GM23338 (cell line): ENCODE results near the gene MYH14. TPM values are rescaled to one million over a fixed set of nuclear protein-coding genes. Genes with fewer than 3 reads are reported as not detected.

Experiments used
- ATAC-seq: fragments of 200-7000 bp; cut with Tn5 transposase; 3 replicates; pipeline ENCODE4 v1.9.1; 2020
- DNase-seq: peaks from one replicate; pipeline ENCODE4 v3.0.0-alpha.2; 2015; ENCODE audit warnings: low spot score
- H2AFZ ChIP-seq: fragments of 200-600 bp; sonication (generic); 2 replicates; pipeline ENCODE4 v1.8.0; 2016; ENCODE audit warnings: antibody characterized with exemption, mild to moderate bottlenecking, moderate library complexity
- H3F3A ChIP-seq: fragments of 200-600 bp; sonication (generic); replicated peaks from 2 replicates; pipeline ENCODE4 v1.8.0; 2017; ENCODE audit warnings: antibody characterized with exemption, mixed run types, low read depth
- H3K27ac ChIP-seq: fragments of 200-600 bp; sonication (generic); 2 replicates; pipeline ENCODE4 v1.6.1; 2016; ENCODE audit warnings: low read depth
- H3K27me3 ChIP-seq: fragments of 200-600 bp; sonication (generic); 2 replicates; pipeline ENCODE4 v1.8.0; 2016; ENCODE audit warnings: mild to moderate bottlenecking, mixed run types, moderate library complexity; ENCODE audit not compliant: insufficient read depth
- H3K36me3 ChIP-seq: fragments of 200-600 bp; sonication (generic); 2 replicates; pipeline ENCODE4 v1.8.0; 2016; ENCODE audit warnings: mild to moderate bottlenecking; ENCODE audit not compliant: insufficient read depth
- H3K4me1 ChIP-seq: fragments of 200-600 bp; sonication (generic); 2 replicates; pipeline ENCODE4 v1.8.0; 2016; ENCODE audit warnings: mild to moderate bottlenecking, moderate library complexity; ENCODE audit not compliant: insufficient read depth
- H3K4me2 ChIP-seq: fragments of 200-600 bp; sonication (generic); 2 replicates; pipeline ENCODE4 v1.7.1; 2017; ENCODE audit warnings: mixed run types
- H3K4me3 ChIP-seq: fragments of 200-600 bp; sonication (generic); 2 replicates; pipeline ENCODE4 v1.6.1; 2016; ENCODE audit warnings: mixed run types
- H3K79me2 ChIP-seq: fragments of 200-600 bp; sonication (generic); replicated peaks from 2 replicates; pipeline ENCODE4 v1.8.0; 2017; ENCODE audit warnings: mild to moderate bottlenecking; ENCODE audit not compliant: insufficient read depth
- H3K9me2 ChIP-seq: fragments of 200-600 bp; sonication (generic); 2 replicates; pipeline ENCODE4 v1.8.0; 2017; ENCODE audit not compliant: insufficient read depth
- H4K20me1 ChIP-seq: fragments of 200-600 bp; sonication (generic); replicated peaks from 2 replicates; pipeline ENCODE4 v1.8.0; 2017; ENCODE audit warnings: mild to moderate bottlenecking; ENCODE audit not compliant: insufficient read depth
- H3K27ac Mint-ChIP-seq: 2 replicates; pipeline ENCODE4 v1.8.0; 2020; ENCODE audit warnings: inconsistent platforms, mild to moderate bottlenecking, moderate library complexity, mixed read lengths
- H3K27me3 Mint-ChIP-seq: 3 replicates; pipeline ENCODE4 v1.8.0; 2022; ENCODE audit warnings: low read depth, mild to moderate bottlenecking, moderate library complexity, mixed read lengths, inconsistent platforms; ENCODE audit not compliant: insufficient read depth, poor library complexity
- H3K36me3 Mint-ChIP-seq: 3 replicates; pipeline ENCODE4 v1.8.0; 2021; ENCODE audit warnings: low read depth, mild to moderate bottlenecking, inconsistent platforms, moderate library complexity, mixed read lengths
- H3K4me1 Mint-ChIP-seq: 3 replicates; pipeline ENCODE4 v1.8.0; 2020; ENCODE audit warnings: mild to moderate bottlenecking, inconsistent platforms, mixed read lengths
- H3K4me3 Mint-ChIP-seq: 3 replicates; pipeline ENCODE4 v1.8.0; 2021; ENCODE audit warnings: moderate library complexity, mild to moderate bottlenecking, inconsistent platforms, mixed read lengths
- H3K9me3 Mint-ChIP-seq: 3 replicates; pipeline ENCODE4 v1.8.0; 2020; ENCODE audit warnings: moderate library complexity, mild to moderate bottlenecking, inconsistent platforms, mixed read lengths
- CREB1 ChIP-seq: fragments of 250-450 bp; sonication (Bioruptor Pico); IDR thresholded peaks from 2 replicates; pipeline ENCODE4 v1.5.0; 2020; ENCODE audit warnings: low read depth, mild to moderate bottlenecking, moderate library complexity
- CTCF ChIP-seq, 2 experiments: fragments of 200-600 bp in 1 of 2; sonication (generic) in 1 of 2; conservative IDR thresholded peaks; 2 replicates each; pipeline versions ENCODE4 v1.5.1 to v1.6.1; 2016 to 2017; ENCODE audit warnings: antibody characterized with exemption in 2 of 2, low read depth in 2 of 2, mild to moderate bottlenecking in 2 of 2, moderate library complexity in 1 of 2
- ETS1 ChIP-seq: IDR thresholded peaks from 2 replicates; pipeline ENCODE4 v1.6.1; 2016; ENCODE audit warnings: antibody characterized with exemption
- EZH2 ChIP-seq: fragments of 200-600 bp; sonication (generic); IDR thresholded peaks from one replicate; pipeline ENCODE4 v1.8.0; 2017; ENCODE audit warnings: antibody characterized with exemption, mild to moderate bottlenecking, low read depth; ENCODE audit not compliant: unreplicated experiment
- JUNB ChIP-seq: IDR thresholded peaks from one replicate; pipeline ENCODE4 v1.6.1; 2016; ENCODE audit warnings: antibody characterized with exemption; ENCODE audit not compliant: unreplicated experiment
- NANOG ChIP-seq: IDR thresholded peaks from 2 replicates; pipeline ENCODE4 v1.6.1; 2016; ENCODE audit warnings: antibody characterized with exemption, borderline replicate concordance
- POLR2AphosphoS5 ChIP-seq: IDR thresholded peaks from 2 replicates; pipeline ENCODE4 v1.6.1; 2016; ENCODE audit warnings: antibody characterized with exemption, low read depth
- ZNF114 ChIP-seq: fragments of 250-450 bp; sonication (Bioruptor Pico); IDR thresholded peaks from 2 replicates; pipeline ENCODE4 v1.5.0; 2020; ENCODE audit warnings: mild to moderate bottlenecking, moderate library complexity
- ZNF331 ChIP-seq: fragments of 250-450 bp; sonication (Bioruptor Pico); IDR thresholded peaks from 2 replicates; pipeline ENCODE4 v1.5.0; 2020; ENCODE audit warnings: low read depth, mild to moderate bottlenecking, moderate library complexity
- ZNF462 ChIP-seq: fragments of 250-450 bp; sonication (Bioruptor Pico); IDR thresholded peaks from 2 replicates; pipeline ENCODE4 v1.5.0; 2020; ENCODE audit warnings: mild to moderate bottlenecking, moderate library complexity
- polyA plus RNA-seq: library from polyadenylated mRNA; unstranded; fragments of >200 nt; fragmentation: Nextera tagmentation; extraction: Ambion mirVana; gene quantifications from 2 replicates; pipeline ENCODE4 v1.2.1, GENCODE V29; 2016
- total RNA-seq: library from RNA; depleted of rRNA; stranded (reverse); fragments of >200 nt; shearing (Covaris generic); gene quantifications from 2 replicates; pipeline ENCODE4 v1.2.3, GENCODE V29; 2014

The MYH14 gene
- total and polyA plus RNA-seq, 2 experiments from 2014 or later = 25.5 to 27.5 TPM

GRCh38 chr19:50252111-50252886 is 48.9 kb downstream of the MYH14 start:
- TF ChIP-seq NANOG (no peak), CTCF (conservative IDR thresholded peaks at IDR 0.05; ENCODE audit: low read depth in 2 of 2) (peak; percentile 72 to 84)
- Mint-ChIP-seq H3K4me3 (no peak overlapping the region), H3K4me1 (no peaks in the 10 kb centered on the region), H3K27me3 (peaks cover 10% of the 10 kb centered on the region), H3K27ac (no peak overlapping the region), H3K9me3 (peaks cover 99% of the 10 kb centered on the region), H3K36me3 (peaks cover 57% of the 10 kb centered on the region)
- H3K9me2 ChIP-seq = no peaks in the 10 kb centered on the region
- no peaks in the 10 kb centered on the region for H3F3A ChIP-seq
- no peak overlapping the region for H3K27ac ChIP-seq
- no peaks in the 10 kb centered on the region for H4K20me1 ChIP-seq
- ATAC-seq (no peak), DNase-seq (peak; percentile 69)
- H3K4me3 ChIP-seq = no peak overlapping the region
- H2AFZ ChIP-seq = no peak overlapping the region
- no peak overlapping the region for H3K4me2 ChIP-seq
- H3K27me3 ChIP-seq = no peaks in the 10 kb centered on the region
- no peaks in the 10 kb centered on the region for H3K4me1 ChIP-seq
- peaks cover 10% of the 10 kb centered on the region for H3K36me3 ChIP-seq
- no peaks in the 10 kb centered on the region for H3K79me2 ChIP-seq

GRCh38 chr19:50252887-50253268 is 49.5 kb downstream of the MYH14 start:
- no peaks in the 10 kb centered on the region for H3K79me2 ChIP-seq
- H2AFZ ChIP-seq = no peak overlapping the region
- H3K27ac Mint-ChIP-seq = no peak overlapping the region
- peaks cover 57% of the 10 kb centered on the region for H3K36me3 Mint-ChIP-seq
- H3K27ac ChIP-seq = no peak overlapping the region
- no peaks in the 10 kb centered on the region for H3K4me1 Mint-ChIP-seq
- H3K4me2 ChIP-seq = no peak overlapping the region
- no peak for DNase-seq
- H3K36me3 ChIP-seq = peaks cover 10% of the 10 kb centered on the region
- no peaks in the 10 kb centered on the region for H3K9me2 ChIP-seq
- H4K20me1 ChIP-seq = no peaks in the 10 kb centered on the region
- H3K4me3 ChIP-seq = no peak overlapping the region
- H3K9me3 Mint-ChIP-seq = peaks cover 99% of the 10 kb centered on the region
- H3K4me1 ChIP-seq = no peaks in the 10 kb centered on the region
- no peak for ATAC-seq
- no peaks in the 10 kb centered on the region for H3K27me3 ChIP-seq
- H3F3A ChIP-seq = no peaks in the 10 kb centered on the region
- peaks cover 10% of the 10 kb centered on the region for H3K27me3 Mint-ChIP-seq
- H3K4me3 Mint-ChIP-seq = no peak overlapping the region
- TF ChIP-seq CREB1 (CRISPR knock-in tag) = no peak
- no peak for TF ChIP-seq ZNF462
- no peak for TF ChIP-seq NANOG
- no peak for TF ChIP-seq POLR2AphosphoS5
- TF ChIP-seq ZNF114 (CRISPR knock-in tag) = no peak
- no peak for TF ChIP-seq ZNF331 (CRISPR knock-in tag)
- TF ChIP-seq EZH2 = no peak
- no peak for TF ChIP-seq JUNB
- no peak for TF ChIP-seq ETS1
